ENCODE results near the gene EXOC7. TPM values are rescaled to one million over a fixed set of nuclear protein-coding genes. Genes with fewer than 3 reads are reported as not detected.

Gene EXOC7
- total RNA-seq, 1 experiment from 2014 or later = 114 TPM

DNA sequence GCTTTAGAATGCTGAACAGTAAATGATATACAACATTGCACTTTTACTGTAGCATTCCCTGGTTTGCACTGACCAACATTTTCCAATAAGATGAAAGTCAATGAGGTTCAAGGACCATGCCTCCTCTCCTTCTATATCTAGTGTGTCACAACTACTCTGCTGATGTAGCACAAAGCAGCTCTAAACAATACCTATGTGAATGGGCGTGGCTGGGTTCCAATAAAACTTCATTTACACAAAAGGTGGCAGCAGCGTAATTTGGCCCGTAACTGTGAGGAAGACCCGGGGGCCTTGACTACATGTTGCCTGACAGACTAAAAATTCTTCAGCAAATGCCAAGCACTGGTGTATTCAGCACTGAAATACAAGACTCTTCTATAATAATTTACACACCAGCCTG is 37.8 kb downstream of the EXOC7 start:
- no peak overlapping the region for H2AFZ ChIP-seq (ENCODE audit: low read depth, low read length, poor library complexity, severe bottlenecking)

DNA sequence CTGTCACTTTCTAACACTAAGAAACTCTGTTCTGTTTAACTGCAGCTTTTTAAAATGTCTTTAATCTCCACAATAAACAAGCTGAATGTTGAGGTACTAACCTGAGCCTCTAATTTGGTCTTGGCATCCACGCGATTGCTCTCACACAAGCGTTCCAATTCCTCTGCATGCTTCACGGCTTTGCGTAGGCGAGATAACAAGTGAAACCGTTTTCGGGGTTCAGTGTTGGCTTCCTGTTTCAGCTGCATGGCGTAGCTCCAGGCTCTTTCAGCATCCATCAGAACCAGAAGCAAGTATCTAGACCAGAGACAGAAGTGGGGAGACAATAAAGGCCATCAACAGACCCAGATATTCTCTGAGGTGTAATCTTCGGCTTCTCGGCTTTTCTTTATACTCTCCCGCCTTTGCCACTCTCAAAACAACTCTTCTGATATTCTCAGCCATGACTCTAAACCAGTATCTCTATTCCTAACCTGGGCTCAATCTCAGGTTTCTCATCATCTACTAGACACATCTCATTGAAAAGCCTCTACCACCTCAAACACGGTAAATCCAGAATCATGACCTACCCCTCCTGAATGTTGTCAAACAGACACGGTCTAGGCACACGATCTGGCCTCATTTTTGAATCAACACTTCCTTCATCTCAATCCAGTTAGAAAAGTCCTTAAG is 39.6 kb downstream of the EXOC7 start:
- POLR2A ChIA-PET = interaction anchor here (0.6 kb wide), 1 partner anchor 34 kb away, joined by 3 read pairs; no protein-coding TSS in a partner anchor
- no peak for TF ChIP-seq JUND (IDR thresholded peaks at IDR 0.05)
- TF ChIP-seq POLR2A (IDR thresholded peaks at IDR 0.05; ENCODE audit: borderline replicate concordance, extremely low read depth, insufficient read depth, insufficient read length) = no peak
- no peak for TF ChIP-seq SP1 (IDR thresholded peaks at IDR 0.05; ENCODE audit: low read depth)
- TF ChIP-seq, protein P1, sequence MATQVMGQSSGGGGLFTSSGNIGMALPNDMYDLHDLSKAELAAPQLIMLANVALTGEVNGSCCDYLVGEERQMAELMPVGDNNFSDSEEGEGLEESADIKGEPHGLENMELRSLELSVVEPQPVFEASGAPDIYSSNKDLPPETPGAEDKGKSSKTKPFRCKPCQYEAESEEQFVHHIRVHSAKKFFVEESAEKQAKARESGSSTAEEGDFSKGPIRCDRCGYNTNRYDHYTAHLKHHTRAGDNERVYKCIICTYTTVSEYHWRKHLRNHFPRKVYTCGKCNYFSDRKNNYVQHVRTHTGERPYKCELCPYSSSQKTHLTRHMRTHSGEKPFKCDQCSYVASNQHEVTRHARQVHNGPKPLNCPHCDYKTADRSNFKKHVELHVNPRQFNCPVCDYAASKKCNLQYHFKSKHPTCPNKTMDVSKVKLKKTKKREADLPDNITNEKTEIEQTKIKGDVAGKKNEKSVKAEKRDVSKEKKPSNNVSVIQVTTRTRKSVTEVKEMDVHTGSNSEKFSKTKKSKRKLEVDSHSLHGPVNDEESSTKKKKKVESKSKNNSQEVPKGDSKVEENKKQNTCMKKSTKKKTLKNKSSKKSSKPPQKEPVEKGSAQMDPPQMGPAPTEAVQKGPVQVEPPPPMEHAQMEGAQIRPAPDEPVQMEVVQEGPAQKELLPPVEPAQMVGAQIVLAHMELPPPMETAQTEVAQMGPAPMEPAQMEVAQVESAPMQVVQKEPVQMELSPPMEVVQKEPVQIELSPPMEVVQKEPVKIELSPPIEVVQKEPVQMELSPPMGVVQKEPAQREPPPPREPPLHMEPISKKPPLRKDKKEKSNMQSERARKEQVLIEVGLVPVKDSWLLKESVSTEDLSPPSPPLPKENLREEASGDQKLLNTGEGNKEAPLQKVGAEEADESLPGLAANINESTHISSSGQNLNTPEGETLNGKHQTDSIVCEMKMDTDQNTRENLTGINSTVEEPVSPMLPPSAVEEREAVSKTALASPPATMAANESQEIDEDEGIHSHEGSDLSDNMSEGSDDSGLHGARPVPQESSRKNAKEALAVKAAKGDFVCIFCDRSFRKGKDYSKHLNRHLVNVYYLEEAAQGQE (IDR thresholded peaks at IDR 0.05; ENCODE audit: low read depth) = no peak
- no peak for TF ChIP-seq YY1 (IDR thresholded peaks at IDR 0.05; ENCODE audit: extremely low read depth, insufficient replicate concordance, low read depth, low read length)
- TF ChIP-seq FOSL1 (IDR thresholded peaks at IDR 0.05; ENCODE audit: low read depth) = no peak
- TF ChIP-seq CBX3 (IDR thresholded peaks at IDR 0.05; ENCODE audit: low read depth) = no peak
- TF ChIP-seq EGR1 (IDR thresholded peaks at IDR 0.05; ENCODE audit: low read depth) = no peak

More for the DNA sequence above, 37.8 kb downstream of the EXOC7 start:
- Histone ChIP-seq H4K20me1 (ENCODE audit: insufficient read depth) (no peaks in the 10 kb centered on the region; the same call in 1 of the 2 replicates), H3K4me3 (replicated peaks in 1 of 2; ENCODE audit: low read depth in 1 of 2, low read length in 2 of 2) (no peak overlapping the region), H3K9me2 (ENCODE audit: insufficient read depth) (no peaks in the 10 kb centered on the region), H3K36me3 (ENCODE audit: control insufficient read depth in 1 of 2, insufficient read depth in 2 of 2, low read length in 2 of 2) (peaks cover 60 to 74% of the 10 kb centered on the region in 2 experiments), H3K27me3 (ENCODE audit: insufficient read depth, low read length) (no peaks in the 10 kb centered on the region), H3K79me2 (ENCODE audit: insufficient read depth, low read length) (peaks cover 63% of the 10 kb centered on the region), H3K9ac (ENCODE audit: low read length) (no peak overlapping the region), H3K9me3 (ENCODE audit: control insufficient read depth in 1 of 2, insufficient read depth in 1 of 2, low read depth in 1 of 2, low read length in 2 of 2) (no peaks in the 10 kb centered on the region), H3K4me2 (ENCODE audit: low read length) (no peak overlapping the region), H3K4me1 (ENCODE audit: control insufficient read depth in 1 of 2, insufficient read depth in 2 of 2, low read length in 2 of 2) (peaks cover 2 to 6% of the 10 kb centered on the region in 2 experiments; a peak in 3 of 4 replicates), H3K27ac (ENCODE audit: low read depth, low read length) (no peak overlapping the region)
- BruUV-seq (replicated peaks) = no TSS peak
- ChIA-PET RAD21 (ENCODE audit: low non-redundant PET in 1 of 2, low total read pairs in 2 of 2, uncharacterized antibody in 2 of 2, unreplicated experiment in 2 of 2) (no interaction called here), CTCF (interaction anchor here (1.3 kb wide), 1 partner anchor 214 kb away, joined by 3 read pairs; no protein-coding TSS in a partner anchor), POLR2A (no interaction called here)
- no peak for TF ChIP-seq SIN3A (IDR thresholded peaks at IDR 0.05; ENCODE audit: low read depth)
- TF ChIP-seq, protein P2, sequence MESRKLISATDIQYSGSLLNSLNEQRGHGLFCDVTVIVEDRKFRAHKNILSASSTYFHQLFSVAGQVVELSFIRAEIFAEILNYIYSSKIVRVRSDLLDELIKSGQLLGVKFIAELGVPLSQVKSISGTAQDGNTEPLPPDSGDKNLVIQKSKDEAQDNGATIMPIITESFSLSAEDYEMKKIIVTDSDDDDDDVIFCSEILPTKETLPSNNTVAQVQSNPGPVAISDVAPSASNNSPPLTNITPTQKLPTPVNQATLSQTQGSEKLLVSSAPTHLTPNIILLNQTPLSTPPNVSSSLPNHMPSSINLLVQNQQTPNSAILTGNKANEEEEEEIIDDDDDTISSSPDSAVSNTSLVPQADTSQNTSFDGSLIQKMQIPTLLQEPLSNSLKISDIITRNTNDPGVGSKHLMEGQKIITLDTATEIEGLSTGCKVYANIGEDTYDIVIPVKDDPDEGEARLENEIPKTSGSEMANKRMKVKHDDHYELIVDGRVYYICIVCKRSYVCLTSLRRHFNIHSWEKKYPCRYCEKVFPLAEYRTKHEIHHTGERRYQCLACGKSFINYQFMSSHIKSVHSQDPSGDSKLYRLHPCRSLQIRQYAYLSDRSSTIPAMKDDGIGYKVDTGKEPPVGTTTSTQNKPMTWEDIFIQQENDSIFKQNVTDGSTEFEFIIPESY (IDR thresholded peaks at IDR 0.05; ENCODE audit: extremely low read depth, insufficient replicate concordance, low read length) = no peak
- no peak for TF ChIP-seq EGR1 (IDR thresholded peaks at IDR 0.05; ENCODE audit: low read depth)
- TF ChIP-seq RAD21 (IDR thresholded peaks at IDR 0.05; ENCODE audit: low read depth) = no peak
- no peak for TF ChIP-seq EZH2 (IDR thresholded peaks at IDR 0.05)
- TF ChIP-seq JUND (IDR thresholded peaks at IDR 0.05) = no peak
- intact Hi-C loops (cut with micrococcal nuclease) = no loop called here
- no peak for DNase-seq (ENCODE audit: low read depth, low spot score)
- no peak for ATAC-seq

More for the DNA sequence above, 39.6 kb downstream of the EXOC7 start:
- RAD21 ChIA-PET (ENCODE audit: low non-redundant PET in 1 of 2, low total read pairs in 2 of 2, uncharacterized antibody in 2 of 2, unreplicated experiment in 2 of 2) = no interaction called here
- Histone ChIP-seq H3K36me3 (ENCODE audit: control insufficient read depth in 1 of 2, insufficient read depth in 2 of 2, low read length in 2 of 2) (peaks cover 71 to 89% of the 10 kb centered on the region in 2 experiments), H3K79me2 (ENCODE audit: insufficient read depth, low read length) (peaks cover 50% of the 10 kb centered on the region), H4K20me1 (ENCODE audit: insufficient read depth) (no peaks in the 10 kb centered on the region; the same call in 1 of the 2 replicates), H2AFZ (ENCODE audit: low read depth, low read length, poor library complexity, severe bottlenecking) (no peak overlapping the region), H3K4me1 (ENCODE audit: control insufficient read depth in 1 of 2, insufficient read depth in 2 of 2, low read length in 2 of 2) (no peaks in the 10 kb centered on the region), H3K4me2 (ENCODE audit: low read length) (no peak overlapping the region), H3K9me2 (ENCODE audit: insufficient read depth) (no peaks in the 10 kb centered on the region), H3K9me3 (ENCODE audit: control insufficient read depth in 1 of 2, insufficient read depth in 1 of 2, low read depth in 1 of 2, low read length in 2 of 2) (no peaks in the 10 kb centered on the region), H3K27me3 (ENCODE audit: insufficient read depth, low read length) (no peaks in the 10 kb centered on the region), H3K27ac (ENCODE audit: low read depth, low read length) (no peak overlapping the region; the same call in 1 of the 2 replicates), H3K9ac (ENCODE audit: low read length) (no peak overlapping the region), H3K4me3 (replicated peaks in 1 of 2; ENCODE audit: low read depth in 1 of 2, low read length in 2 of 2) (no peak overlapping the region)
- CTCF ChIA-PET = no interaction called here
- intact Hi-C loops (cut with micrococcal nuclease) = no loop called here
- no TSS peak for BruUV-seq (replicated peaks)
- no peak for DNase-seq (ENCODE audit: low read depth, low spot score)
- no peak for ATAC-seq
